HL-60 (cell line): ENCODE results near the gene CLSTN2.

Source experiments
- DNase-seq, 2 experiments: peaks; one replicate each; pipeline ENCODE4 v3.0.0-alpha.2; 2010 to 2020; ENCODE audit warnings: low read depth in 1 of 2, low spot score in 1 of 2
- H3K27ac ChIP-seq: fragments of 250-450 bp; sonication (Bioruptor Pico); replicated peaks from 2 replicates; pipeline ENCODE4 v1.5.1; 2020; ENCODE audit warnings: mild to moderate bottlenecking, moderate library complexity
- H3K27me3 ChIP-seq: fragments of 250-450 bp; sonication (Bioruptor Pico); 2 replicates; pipeline ENCODE4 v1.5.1; 2021; ENCODE audit warnings: mild to moderate bottlenecking, moderate library complexity; ENCODE audit not compliant: insufficient read depth, poor library complexity, severe bottlenecking
- H3K4me3 ChIP-seq: replicated peaks from 2 replicates; pipeline ENCODE4 v1.5.1; 2011; ENCODE audit warnings: mild to moderate bottlenecking, control low read depth, low read length; ENCODE audit not compliant: insufficient read depth
- GABPA ChIP-seq: IDR thresholded peaks from 2 replicates; pipeline ENCODE4 v1.6.1; 2012; ENCODE audit warnings: low read depth
- POLR2AphosphoS5 ChIP-seq: IDR thresholded peaks from 2 replicates; pipeline ENCODE4 v1.6.1; 2012; ENCODE audit warnings: low read depth
- SPI1 ChIP-seq: IDR thresholded peaks from 2 replicates; pipeline ENCODE4 v1.6.1; 2012; ENCODE audit warnings: low read depth, mild to moderate bottlenecking, borderline replicate concordance
- TF ChIP-seq, protein P1 (sequence below): IDR thresholded peaks from one replicate; pipeline ENCODE4 v1.5.1; 2011; ENCODE audit warnings: low read length, control low read depth, inconsistent platforms; ENCODE audit not compliant: insufficient read depth
- TF ChIP-seq, protein P2 (sequence below): IDR thresholded peaks from 2 replicates; pipeline ENCODE4 v1.6.1; 2012; ENCODE audit warnings: low read depth; ENCODE audit not compliant: insufficient replicate concordance

Gene CLSTN2

DNA sequence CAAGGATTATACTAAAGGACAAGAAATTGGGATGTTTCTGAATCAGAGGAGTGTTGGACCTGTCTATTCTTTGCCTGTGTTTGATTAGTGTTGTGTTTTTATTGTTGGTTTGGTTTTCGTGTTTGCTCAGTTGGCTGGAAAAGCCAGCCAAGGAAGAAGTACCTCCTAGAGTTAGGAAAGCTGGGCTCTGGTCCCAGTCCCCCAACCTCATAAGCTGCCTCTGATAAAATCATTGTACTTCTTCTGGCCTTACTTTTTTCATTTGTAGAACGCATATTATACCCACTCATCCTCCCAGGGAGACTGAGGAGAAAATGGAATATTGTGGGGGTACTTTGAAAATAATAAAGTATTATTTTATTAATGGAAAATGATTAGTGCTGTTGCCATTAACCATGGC lies 565.5 kb downstream of the CLSTN2 start:
- Histone ChIP-seq H3K27ac (no peak overlapping the region), H3K27me3 (no peaks in the 10 kb centered on the region), H3K4me3 (no peak overlapping the region)
- TF ChIP-seq, protein P1, sequence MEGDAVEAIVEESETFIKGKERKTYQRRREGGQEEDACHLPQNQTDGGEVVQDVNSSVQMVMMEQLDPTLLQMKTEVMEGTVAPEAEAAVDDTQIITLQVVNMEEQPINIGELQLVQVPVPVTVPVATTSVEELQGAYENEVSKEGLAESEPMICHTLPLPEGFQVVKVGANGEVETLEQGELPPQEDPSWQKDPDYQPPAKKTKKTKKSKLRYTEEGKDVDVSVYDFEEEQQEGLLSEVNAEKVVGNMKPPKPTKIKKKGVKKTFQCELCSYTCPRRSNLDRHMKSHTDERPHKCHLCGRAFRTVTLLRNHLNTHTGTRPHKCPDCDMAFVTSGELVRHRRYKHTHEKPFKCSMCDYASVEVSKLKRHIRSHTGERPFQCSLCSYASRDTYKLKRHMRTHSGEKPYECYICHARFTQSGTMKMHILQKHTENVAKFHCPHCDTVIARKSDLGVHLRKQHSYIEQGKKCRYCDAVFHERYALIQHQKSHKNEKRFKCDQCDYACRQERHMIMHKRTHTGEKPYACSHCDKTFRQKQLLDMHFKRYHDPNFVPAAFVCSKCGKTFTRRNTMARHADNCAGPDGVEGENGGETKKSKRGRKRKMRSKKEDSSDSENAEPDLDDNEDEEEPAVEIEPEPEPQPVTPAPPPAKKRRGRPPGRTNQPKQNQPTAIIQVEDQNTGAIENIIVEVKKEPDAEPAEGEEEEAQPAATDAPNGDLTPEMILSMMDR, result no peak
- TF ChIP-seq POLR2AphosphoS5 (no peak), SPI1 (no peak), GABPA (no peak)
- TF ChIP-seq, protein P2, sequence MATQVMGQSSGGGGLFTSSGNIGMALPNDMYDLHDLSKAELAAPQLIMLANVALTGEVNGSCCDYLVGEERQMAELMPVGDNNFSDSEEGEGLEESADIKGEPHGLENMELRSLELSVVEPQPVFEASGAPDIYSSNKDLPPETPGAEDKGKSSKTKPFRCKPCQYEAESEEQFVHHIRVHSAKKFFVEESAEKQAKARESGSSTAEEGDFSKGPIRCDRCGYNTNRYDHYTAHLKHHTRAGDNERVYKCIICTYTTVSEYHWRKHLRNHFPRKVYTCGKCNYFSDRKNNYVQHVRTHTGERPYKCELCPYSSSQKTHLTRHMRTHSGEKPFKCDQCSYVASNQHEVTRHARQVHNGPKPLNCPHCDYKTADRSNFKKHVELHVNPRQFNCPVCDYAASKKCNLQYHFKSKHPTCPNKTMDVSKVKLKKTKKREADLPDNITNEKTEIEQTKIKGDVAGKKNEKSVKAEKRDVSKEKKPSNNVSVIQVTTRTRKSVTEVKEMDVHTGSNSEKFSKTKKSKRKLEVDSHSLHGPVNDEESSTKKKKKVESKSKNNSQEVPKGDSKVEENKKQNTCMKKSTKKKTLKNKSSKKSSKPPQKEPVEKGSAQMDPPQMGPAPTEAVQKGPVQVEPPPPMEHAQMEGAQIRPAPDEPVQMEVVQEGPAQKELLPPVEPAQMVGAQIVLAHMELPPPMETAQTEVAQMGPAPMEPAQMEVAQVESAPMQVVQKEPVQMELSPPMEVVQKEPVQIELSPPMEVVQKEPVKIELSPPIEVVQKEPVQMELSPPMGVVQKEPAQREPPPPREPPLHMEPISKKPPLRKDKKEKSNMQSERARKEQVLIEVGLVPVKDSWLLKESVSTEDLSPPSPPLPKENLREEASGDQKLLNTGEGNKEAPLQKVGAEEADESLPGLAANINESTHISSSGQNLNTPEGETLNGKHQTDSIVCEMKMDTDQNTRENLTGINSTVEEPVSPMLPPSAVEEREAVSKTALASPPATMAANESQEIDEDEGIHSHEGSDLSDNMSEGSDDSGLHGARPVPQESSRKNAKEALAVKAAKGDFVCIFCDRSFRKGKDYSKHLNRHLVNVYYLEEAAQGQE, result no peak
- no peak for DNase-seq

DNA sequence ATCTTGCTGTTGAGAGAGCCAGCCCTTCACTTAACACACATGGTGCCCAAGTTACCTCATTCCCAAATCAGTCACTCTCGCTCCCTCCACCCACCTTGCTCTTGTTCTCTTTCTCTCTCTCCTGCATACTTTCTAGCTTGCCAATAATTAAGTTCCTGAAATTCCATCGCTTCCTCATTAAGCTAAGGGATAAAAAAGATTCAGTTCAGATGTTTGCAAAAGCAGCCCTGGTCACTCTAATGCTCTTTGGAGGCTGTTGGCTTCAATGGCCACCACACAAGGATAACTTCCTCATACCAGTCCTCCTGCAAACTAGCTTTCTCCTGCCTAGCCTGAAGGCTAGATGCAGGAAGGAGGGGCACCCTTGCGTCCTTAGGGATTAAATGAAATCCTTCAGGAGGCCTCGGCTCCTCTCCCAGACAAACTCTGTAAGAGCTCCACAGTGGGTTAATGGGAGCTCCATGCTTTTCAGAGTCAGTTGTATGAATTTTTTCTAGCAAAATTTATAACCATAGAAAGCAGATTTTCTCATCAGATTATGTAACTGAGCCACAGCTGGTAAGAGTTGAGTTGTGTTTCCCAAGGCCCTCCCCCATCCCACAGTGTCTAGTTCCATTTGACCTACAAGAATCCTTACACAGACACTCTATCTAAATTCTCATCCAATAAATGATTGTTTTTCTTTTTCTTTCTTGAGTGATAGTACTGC lies 566.2 kb downstream of the CLSTN2 start:
- Histone ChIP-seq H3K4me3 (no peak overlapping the region), H3K27me3 (no peaks in the 10 kb centered on the region), H3K27ac (no peak overlapping the region)
- no peak for TF ChIP-seq GABPA
- TF ChIP-seq, protein P1, result no peak
- TF ChIP-seq, protein P2, result no peak
- no peak for TF ChIP-seq POLR2AphosphoS5
- TF ChIP-seq SPI1, result no peak
- DNase-seq, result no peak

DNA sequence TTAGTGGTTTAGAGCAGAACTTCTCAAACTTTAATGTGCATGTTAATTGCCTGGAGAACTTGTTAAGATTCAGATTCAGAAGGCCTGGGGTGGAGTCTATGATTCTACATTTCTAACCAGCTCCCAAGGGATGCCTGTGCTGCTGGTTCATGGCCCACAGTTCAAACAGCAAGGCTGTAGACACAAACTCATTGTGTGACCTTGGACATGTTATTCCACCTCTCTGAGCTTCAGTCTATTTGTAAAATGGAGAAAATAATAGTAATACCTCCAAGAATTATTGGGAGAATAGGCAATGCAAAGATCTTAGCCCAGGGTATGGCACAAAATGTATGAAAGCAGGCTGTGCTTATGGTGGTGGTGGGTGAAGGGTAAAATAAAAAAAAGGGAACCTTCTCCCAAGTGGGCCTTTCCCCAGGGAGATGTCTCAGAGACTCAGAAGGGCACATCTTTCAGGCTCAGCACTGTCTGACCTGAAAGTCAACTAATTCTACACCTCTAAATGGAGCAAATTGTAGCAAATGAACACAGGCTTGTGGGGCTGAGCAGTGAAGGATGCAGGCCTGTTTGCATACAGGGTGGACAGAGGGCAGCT lies 566.9 kb downstream of the CLSTN2 start:
- Histone ChIP-seq H3K27me3 (peaks cover 3% of the 10 kb centered on the region), H3K4me3 (no peak overlapping the region), H3K27ac (no peak overlapping the region)
- TF ChIP-seq GABPA (no peak), POLR2AphosphoS5 (no peak), SPI1 (no peak)
- TF ChIP-seq, protein P2, result no peak
- TF ChIP-seq, protein P1, result no peak
- DNase-seq, result no peak
